Hypothalamus (tissue), 51 donors: ENCODE data around the gene CRTAC1.

Experiments used
- DNase-seq, 51 donors: peaks; one replicate each; lab custom pipeline; 2025; lab: John Stamatoyannopoulos, UW

Gene CRTAC1

GRCh38 chr10:97904018-97904381 is 126.4 kb downstream of the CRTAC1 start:
- no peak for DNase-seq

- DNase-seq: no peak
Observed at GRCh38 chr10:97903128-97904017, 127.0 kb downstream of the CRTAC1 start.

GRCh38 chr10:97901381-97901780 is 129.0 kb downstream of the CRTAC1 start:
- DNase-seq: no peak

GRCh38 chr10:97898429-97898828 is 132.0 kb downstream of the CRTAC1 start:
- DNase-seq: no peak

GRCh38 chr10:97896756-97897358 is 133.6 kb downstream of the CRTAC1 start:
- DNase-seq: no peak

GRCh38 chr10:97895915-97896314 is 134.5 kb downstream of the CRTAC1 start:
- DNase-seq: no peak

- DNase-seq: no peak
Observed at GRCh38 chr10:97895084-97895483, 135.3 kb downstream of the CRTAC1 start.

GRCh38 chr10:97894092-97894491 is 136.3 kb downstream of the CRTAC1 start:
- no peak for DNase-seq

GRCh38 chr10:97892939-97893338 is 137.5 kb downstream of the CRTAC1 start:
- DNase-seq: no peak

GRCh38 chr10:97892506-97892905 is 137.9 kb downstream of the CRTAC1 start:
- DNase-seq: no peak

GRCh38 chr10:97891497-97892167 is 138.8 kb downstream of the CRTAC1 start:
- no peak for DNase-seq

GRCh38 chr10:97889461-97890265 is 140.8 kb downstream of the CRTAC1 start:
- DNase-seq: no peak

GRCh38 chr10:97888641-97889262 is 141.7 kb downstream of the CRTAC1 start:
- peak in 5 of 51 donors; percentile 9 to 28 (median 21) for DNase-seq

- no peak for DNase-seq
Observed at GRCh38 chr10:97888134-97888533, 142.3 kb downstream of the CRTAC1 start.

- DNase-seq: no peak
Observed at GRCh38 chr10:97887399-97887798, 143.0 kb downstream of the CRTAC1 start.

- DNase-seq: peak in 1 of 51 donors; percentile 6
Observed at GRCh38 chr10:97886286-97886685, 144.1 kb downstream of the CRTAC1 start.

GRCh38 chr10:97883092-97883485 is 147.3 kb downstream of the CRTAC1 start:
- no peak for DNase-seq

GRCh38 chr10:97882142-97883091 is 148.0 kb downstream of the CRTAC1 start:
- no peak for DNase-seq

GRCh38 chr10:97880109-97880508 is 150.3 kb downstream of the CRTAC1 start:
- no peak for DNase-seq
